HepG2 (cell line): ENCODE results near the gene SIAE. TPM values are rescaled to one million over a fixed set of nuclear protein-coding genes. Genes with fewer than 3 reads are reported as not detected.

Experiments used
- ATAC-seq: fragments of 200-7000 bp; cut with Tn5 transposase; 3 replicates; pipeline ENCODE4 v1.9.1; 2020; ENCODE audit warnings: mild to moderate bottlenecking, moderate library complexity
- BruUV-seq: library from RNA; stranded (reverse); fragments of 400-500 nt; replicated peaks from 2 replicates; lab custom pipeline; 2021; lab: Mats Ljungman, UMichigan
- CTCF ChIA-PET: fragments of 300-600 bp; formaldehyde crosslinking; extraction: SDS; loops from one replicate; lab custom pipeline; 2021; ENCODE audit warnings: low total read pairs, inconsistent platforms, low intra/inter-chr PET ratio; lab: Yijun Ruan, JAX
- POLR2A ChIA-PET: fragments of 350-600 bp; sonication (Branson Sonifier 250); formaldehyde crosslinking; loops from one replicate; lab custom pipeline; 2020; ENCODE audit warnings: antibody characterized with exemption, inconsistent platforms; lab: Yijun Ruan, JAX
- DNase-seq: peaks from one replicate; pipeline ENCODE4 v3.0.0-alpha.2; 2015; ENCODE audit warnings: low spot score
- FAIRE-seq: peaks from 3 replicates; lab custom pipeline; 2011; peaks lifted over from hg19 to GRCh38; lab: Jason Lieb, UNC
- H2AFZ ChIP-seq: one replicate; pipeline ENCODE4 v1.6.1; 2011; ENCODE audit warnings: low read length, inconsistent platforms
- H3K27ac ChIP-seq: fragments of 300-600 bp; 3 replicates; pipeline ENCODE4 v1.8.0; 2011; ENCODE audit warnings: mixed run types, mild to moderate bottlenecking, mixed read lengths, low read length, inconsistent platforms; ENCODE audit not compliant: insufficient read depth; ENCODE audit errors: extremely low read length
- H3K27me3 ChIP-seq, 2 experiments: fragments of 200-600 bp in 1 of 2; 2 replicates in 1 of 2; 3 replicates in 1 of 2; pipeline versions ENCODE4 v1.6.0 to v1.8.0; 2011; ENCODE audit warnings: low read length in 2 of 2, mild to moderate bottlenecking in 2 of 2, moderate library complexity in 2 of 2, inconsistent platforms in 1 of 2; ENCODE audit not compliant: insufficient read depth in 2 of 2, control insufficient read depth in 1 of 2
- H3K36me3 ChIP-seq, 2 experiments: fragments of 200-600 bp in 1 of 2; replicated peaks in 1 of 2; 2 replicates in 1 of 2; 3 replicates in 1 of 2; pipeline versions ENCODE4 v1.5.1 to v1.8.0; 2011; ENCODE audit warnings: low read length in 2 of 2, inconsistent platforms in 1 of 2; ENCODE audit not compliant: insufficient read depth in 2 of 2, control insufficient read depth in 1 of 2
- H3K4me1 ChIP-seq: 2 replicates; pipeline ENCODE4 v1.5.1; 2012; ENCODE audit warnings: low read length, inconsistent platforms; ENCODE audit not compliant: insufficient read depth
- H3K4me2 ChIP-seq: 2 replicates; pipeline ENCODE4 v1.6.0; 2011; ENCODE audit warnings: low read depth, low read length, inconsistent platforms
- H3K4me3 ChIP-seq, 3 experiments: fragments of 200-600 bp in 1 of 3; sonication (generic), shearing (Covaris generic) in 1 of 3; replicated peaks in 1 of 3; 2 replicates each; pipeline ENCODE4 v1.5.1; 2011 to 2016; ENCODE audit warnings: low read length in 3 of 3, inconsistent platforms in 2 of 3, low read depth in 2 of 3, mild to moderate bottlenecking in 2 of 3, control low read depth in 1 of 3, mixed read lengths in 1 of 3; ENCODE audit not compliant: insufficient read depth in 1 of 3
- H3K79me2 ChIP-seq: one replicate; pipeline ENCODE4 v1.6.1; 2011; ENCODE audit warnings: low read length, inconsistent platforms; ENCODE audit not compliant: insufficient read depth
- H3K9ac ChIP-seq: 2 replicates; pipeline ENCODE4 v1.6.0; 2011; ENCODE audit warnings: mild to moderate bottlenecking, low read depth, low read length, inconsistent platforms; ENCODE audit not compliant: insufficient read depth
- H3K9me3 ChIP-seq: 2 replicates; pipeline ENCODE4 v1.5.1; 2012; ENCODE audit warnings: mild to moderate bottlenecking, low read length
- H4K20me1 ChIP-seq: 2 replicates; pipeline ENCODE4 v1.6.0; 2011; ENCODE audit warnings: inconsistent platforms, mild to moderate bottlenecking, low read length, moderate library complexity; ENCODE audit not compliant: insufficient read depth
- ATM ChIP-seq: fragments of 450-650 bp; IDR thresholded peaks from 2 replicates; pipeline ENCODE4 v1.7.1; 2017; ENCODE audit warnings: mild to moderate bottlenecking, borderline replicate concordance
- CHD2 ChIP-seq: IDR thresholded peaks from 2 replicates; pipeline ENCODE4 v1.6.1; 2011; ENCODE audit warnings: low read depth, low read length, improper control_type of control experiment
- CTCF ChIP-seq: sonication (generic); formaldehyde crosslinking; IDR thresholded peaks from 2 replicates; pipeline ENCODE4 v1.5.0; 2020; ENCODE audit warnings: mild to moderate bottlenecking, missing genetic modification reagents, moderate library complexity
- FOSL2 ChIP-seq: sonication (generic); formaldehyde crosslinking; IDR thresholded peaks from 2 replicates; pipeline ENCODE4 v1.4.0; 2020; ENCODE audit warnings: missing genetic modification reagents
- GZF1 ChIP-seq: sonication (generic); formaldehyde crosslinking; IDR thresholded peaks from 2 replicates; pipeline ENCODE4 v1.5.1; 2020; ENCODE audit warnings: mild to moderate bottlenecking, missing genetic modification reagents
- HCFC1 ChIP-seq: fragments of 150-350 bp; IDR thresholded peaks from 2 replicates; pipeline ENCODE4 v1.6.1; 2014; ENCODE audit warnings: low read depth, low read length
- IRX3 ChIP-seq: sonication (generic); formaldehyde crosslinking; IDR thresholded peaks from 2 replicates; pipeline ENCODE4 v1.8.1; 2023; ENCODE audit warnings: mild to moderate bottlenecking, low read depth, missing genetic modification reagents, borderline replicate concordance
- KAT8 ChIP-seq: IDR thresholded peaks from 2 replicates; pipeline ENCODE4 v1.6.1; 2016; ENCODE audit warnings: missing genetic modification reagents, missing compliant biosample characterization
- KDM2A ChIP-seq: sonication (generic); formaldehyde crosslinking; IDR thresholded peaks from 2 replicates; pipeline ENCODE4 v1.4.0; 2020; ENCODE audit warnings: low read depth, missing genetic modification reagents, borderline replicate concordance
- MAZ ChIP-seq, 2 experiments: sonication (generic) in 1 of 2; formaldehyde crosslinking in 1 of 2; IDR thresholded peaks; 2 replicates each; pipeline versions ENCODE4 v1.5.0 to v1.6.1; 2012 to 2020; ENCODE audit warnings: low read depth in 2 of 2, mild to moderate bottlenecking in 2 of 2, borderline replicate concordance in 1 of 2, improper control_type of control experiment in 1 of 2, low read length in 1 of 2, missing genetic modification reagents in 1 of 2, moderate library complexity in 1 of 2
- MYC ChIP-seq: sonication (generic); formaldehyde crosslinking; IDR thresholded peaks from 2 replicates; pipeline ENCODE4 v1.9.0; 2021; ENCODE audit warnings: missing genetic modification reagents, borderline replicate concordance
- PHF20 ChIP-seq: sonication (generic); formaldehyde crosslinking; IDR thresholded peaks from 2 replicates; pipeline ENCODE4 v1.5.0; 2020; ENCODE audit warnings: mild to moderate bottlenecking, missing genetic modification reagents
- RAD21 ChIP-seq: fragments of 450-650 bp; formaldehyde crosslinking; IDR thresholded peaks from 2 replicates; pipeline ENCODE4 v1.5.0; 2020; ENCODE audit warnings: mild to moderate bottlenecking
- TEAD3 ChIP-seq: optimal IDR thresholded peaks from 2 replicates; pipeline ENCODE3; 2016; ENCODE audit warnings: borderline replicate concordance
- YY1 ChIP-seq: IDR thresholded peaks from 2 replicates; pipeline ENCODE4 v1.6.1; 2011; ENCODE audit warnings: low read length, low read depth, moderate library complexity, mild to moderate bottlenecking; ENCODE audit not compliant: insufficient read depth, insufficient replicate concordance
- ZFP41 ChIP-seq: sonication (generic); formaldehyde crosslinking; IDR thresholded peaks from 2 replicates; pipeline ENCODE4 v1.4.0; 2020; ENCODE audit warnings: mild to moderate bottlenecking, missing genetic modification reagents, borderline replicate concordance
- ZNF138 ChIP-seq: sonication (generic); formaldehyde crosslinking; IDR thresholded peaks from 2 replicates; pipeline ENCODE4 v1.5.0; 2020; ENCODE audit warnings: mild to moderate bottlenecking, low read depth, missing genetic modification reagents
- ZNF672 ChIP-seq: sonication (generic); formaldehyde crosslinking; IDR thresholded peaks from 2 replicates; pipeline ENCODE4 v1.8.1; 2022; ENCODE audit warnings: missing genetic modification reagents
- ZNF776 ChIP-seq: sonication (generic); formaldehyde crosslinking; IDR thresholded peaks from 2 replicates; pipeline ENCODE4 v1.4.0; 2020; ENCODE audit warnings: mild to moderate bottlenecking, missing genetic modification reagents
- ZNF782 ChIP-seq: sonication (generic); formaldehyde crosslinking; IDR thresholded peaks from 2 replicates; pipeline ENCODE4 v1.4.0; 2020; ENCODE audit warnings: missing genetic modification reagents, mild to moderate bottlenecking, borderline replicate concordance
- WGBS: methylation state at CpG from one replicate; pipeline ENCODE4 v1.1.6; 2017; ENCODE audit warnings: low lambda C conversion rate; 5-methylcytosine and 5-hydroxymethylcytosine counted together
- in situ Hi-C: cut with HindIII; loops from 2 replicates; pipeline ENCODE4 v1.10.0; 2017; ENCODE audit warnings: low pct_unique_long_range_greater_than_20kb; ENCODE audit not compliant: extremely low pct_ligation_motif_present
- intact Hi-C: fragments of 100-400 bp; cut with micrococcal nuclease; formaldehyde crosslinking; loops from one replicate; pipeline ENCODE4 v1.10.0; 2022; ENCODE audit not compliant: unreplicated experiment
- polyA plus RNA-seq, 8 experiments: library from polyadenylated mRNA; depleted of rRNA in 3 of 8; stranded (reverse) in 7 of 8; unstranded in 1 of 8; fragments of >200 nt; fragmentation: Illumina TruSeq in 4 of 8; extraction: Trizol in 4 of 8; gene quantifications; 2 replicates each; pipeline versions ENCODE4 v1.2.1 to v1.2.3, GENCODE V29; 2011 to 2016; ENCODE audit warnings: low read depth in 4 of 8, missing spikeins in 1 of 8, mixed read lengths in 1 of 8; ENCODE audit not compliant: insufficient read depth in 1 of 8
- total RNA-seq, 5 experiments: library from RNA; depleted of rRNA; stranded (reverse); fragments of >200 nt; fragmentation: Illumina TruSeq; extraction: Trizol; gene quantifications; 2 replicates each; pipeline ENCODE4 v1.2.3, GENCODE V29; 2016; ENCODE audit warnings: low read depth in 1 of 5
- TF ChIP-seq, protein P1 (sequence below): sonication (generic); formaldehyde crosslinking; IDR thresholded peaks from 2 replicates; pipeline ENCODE4 v1.4.0; 2020; ENCODE audit warnings: low read depth, mild to moderate bottlenecking, missing genetic modification reagents

The SIAE gene
- total and polyA plus RNA-seq, 2 of the 13 experiments (the other 11 are each of a cell fraction or from before 2014, with no cell fraction given): 7.0 to 22.4 TPM

DNA sequence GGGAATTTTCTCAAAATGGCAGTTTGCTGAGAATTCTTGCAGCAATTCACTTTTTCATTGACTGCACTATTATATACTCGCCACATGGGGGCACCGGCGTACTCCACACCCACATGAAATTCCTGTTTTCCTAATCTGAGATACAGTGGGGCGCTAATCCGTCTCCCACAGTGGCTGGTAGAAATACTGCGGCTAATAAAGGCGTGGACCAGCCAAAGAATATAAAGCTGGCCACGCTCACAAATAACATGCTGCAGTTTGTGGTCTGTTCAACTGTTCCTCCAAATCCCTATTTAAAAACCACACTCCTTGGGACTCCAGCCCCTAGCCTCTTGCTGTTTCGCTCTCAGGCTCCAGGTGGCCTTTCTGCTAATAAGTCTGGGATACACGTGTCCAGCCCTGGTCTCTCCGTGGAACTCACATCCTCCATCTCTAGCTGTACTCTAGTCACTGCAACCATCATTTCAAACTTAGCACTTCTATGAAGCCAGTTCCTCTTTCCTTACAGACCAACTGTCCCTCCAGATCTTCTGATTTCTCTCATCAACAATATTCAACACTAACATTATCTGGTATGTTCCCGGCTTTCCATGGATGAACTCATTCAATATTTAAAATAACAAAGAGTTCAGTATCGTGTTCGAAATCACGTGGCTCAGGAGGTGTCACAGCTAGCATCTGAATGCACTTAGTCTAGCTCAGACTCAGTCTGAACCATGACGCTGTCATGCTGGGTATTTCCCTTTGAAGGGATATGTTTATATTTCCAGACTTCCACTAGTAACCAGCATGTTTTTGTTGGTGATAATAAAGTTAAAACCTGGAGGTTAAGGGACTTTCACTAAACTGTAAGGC, 28.9 kb downstream of the SIAE start:
- peak; percentile 95 for ATAC-seq
- Histone ChIP-seq H3K79me2 (no peaks in the 10 kb centered on the region), H2AFZ (peak overlapping the region; percentile 73), H3K4me2 (peak overlapping the region; percentile 80), H3K4me3 (peak overlapping the region in 2 of 3 experiments; percentile 46 to 52; a peak in 2 of 6 replicates), H3K36me3 (no peaks in the 10 kb centered on the region), H3K9ac (no peak overlapping the region), H4K20me1 (no peaks in the 10 kb centered on the region), H3K4me1 (peaks cover 7% of the 10 kb centered on the region), H3K27me3 (no peaks in the 10 kb centered on the region), H3K27ac (no peak overlapping the region), H3K9me3 (no peaks in the 10 kb centered on the region)
- no TSS peak for BruUV-seq
- intact Hi-C loops: loop anchor here (1.0 kb wide), 2 partner anchors 193 to 223 kb away; no protein-coding TSS in a partner anchor
- DNase-seq: peak; percentile 64
- ChIA-PET POLR2A (interaction anchor here (0.6 to 1.1 kb wide), 3 partner anchors 11 to 192 kb away, joined by 3 to 5 read pairs (median 5); no protein-coding TSS in a partner anchor), CTCF (interaction anchor here (1.6 to 2.2 kb wide), 2 partner anchors 192 to 222 kb away, joined by 17 to 18 read pairs; no protein-coding TSS in a partner anchor)
- in situ Hi-C loops: loop anchor here (5.0 to 10.0 kb wide), 2 partner anchors 193 to 220 kb away; partner anchors contain the start of gene ROBO3
- 34% methylated on average over 16 of the region's 16 CpGs for WGBS
- peak; percentile 86 for FAIRE-seq
- TF ChIP-seq, protein P1, sequence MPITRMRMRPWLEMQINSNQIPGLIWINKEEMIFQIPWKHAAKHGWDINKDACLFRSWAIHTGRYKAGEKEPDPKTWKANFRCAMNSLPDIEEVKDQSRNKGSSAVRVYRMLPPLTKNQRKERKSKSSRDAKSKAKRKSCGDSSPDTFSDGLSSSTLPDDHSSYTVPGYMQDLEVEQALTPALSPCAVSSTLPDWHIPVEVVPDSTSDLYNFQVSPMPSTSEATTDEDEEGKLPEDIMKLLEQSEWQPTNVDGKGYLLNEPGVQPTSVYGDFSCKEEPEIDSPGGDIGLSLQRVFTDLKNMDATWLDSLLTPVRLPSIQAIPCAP (CRISPR knock-in tag): no peak
- TF ChIP-seq CTCF (CRISPR knock-in tag) (peak; percentile 81), ZNF776 (no peak), ZNF672 (CRISPR knock-in tag) (no peak), KDM2A (CRISPR knock-in tag) (peak; percentile 36; the same call in 1 of the 2 replicates), ZNF138 (CRISPR knock-in tag) (no peak), TEAD3 (CRISPR knock-in tag) (peak; percentile 59), MYC (CRISPR knock-in tag) (no peak; the same call in 1 of the 2 replicates), RAD21 (CRISPR knock-in tag) (peak; percentile 58; the same call in 1 of the 2 replicates), GZF1 (no peak), PHF20 (CRISPR knock-in tag) (no peak), FOSL2 (CRISPR knock-in tag) (no peak), ZFP41 (CRISPR knock-in tag) (no peak), YY1 (peak; percentile 16), HCFC1 (no peak), IRX3 (CRISPR knock-in tag) (no peak), MAZ (IDR thresholded peaks at IDR 0.05; ENCODE audit: borderline replicate concordance, low read depth, low read length) (0 out of 2 replicates have a peak, but pooled peaks have one; percentile 26), MAZ (CRISPR knock-in tag; IDR thresholded peaks at IDR 0.05; ENCODE audit: low read depth) (no peak), CHD2 (no peak), ZNF782 (no peak), ATM (no peak), KAT8 (CRISPR knock-in tag) (peak; percentile 33; the same call in 1 of the 2 replicates)
